Neural progenitor cell (in vitro differentiated cells): ENCODE data around the gene CRHR2. TPM values are rescaled to one million over a fixed set of nuclear protein-coding genes. Genes with fewer than 3 reads are reported as not detected.

ENCODE experiments used
- DNase-seq: peaks from one replicate; pipeline ENCODE4 v3.0.0-alpha.2; 2016; ENCODE audit warnings: low spot score
- H2AFZ ChIP-seq: fragments of 200-600 bp; sonication (generic); replicated peaks from 2 replicates; pipeline ENCODE4 v1.6.1; 2016; ENCODE audit warnings: antibody characterized with exemption
- H3F3A ChIP-seq: fragments of 200-600 bp; sonication (generic); 2 replicates; pipeline ENCODE4 v1.6.1; 2016; ENCODE audit warnings: antibody characterized with exemption, low read depth
- H3K27ac ChIP-seq: fragments of 200-600 bp; sonication (generic); 2 replicates; pipeline ENCODE4 v1.5.1; 2016; ENCODE audit warnings: mild to moderate bottlenecking
- H3K27me3 ChIP-seq: fragments of 200-600 bp; sonication (generic); 2 replicates; pipeline ENCODE4 v1.6.1; 2016; ENCODE audit warnings: mild to moderate bottlenecking, moderate library complexity
- H3K36me3 ChIP-seq: fragments of 200-600 bp; sonication (generic); 2 replicates; pipeline ENCODE4 v1.5.1; 2016
- H3K4me1 ChIP-seq: fragments of 200-600 bp; sonication (generic); 2 replicates; pipeline ENCODE4 v1.6.1; 2016; ENCODE audit warnings: mixed run types
- H3K4me2 ChIP-seq: fragments of 200-600 bp; sonication (generic); 2 replicates; pipeline ENCODE4 v1.6.1; 2016
- H3K4me3 ChIP-seq: fragments of 200-600 bp; sonication (generic); 2 replicates; pipeline ENCODE4 v1.5.1; 2016
- H3K79me2 ChIP-seq: fragments of 200-600 bp; sonication (generic); 2 replicates; pipeline ENCODE4 v1.6.1; 2016; ENCODE audit warnings: low read depth
- H3K9ac ChIP-seq: fragments of 200-600 bp; sonication (generic); 2 replicates; pipeline ENCODE4 v1.6.1; 2016
- H3K9me3 ChIP-seq: fragments of 200-600 bp; sonication (generic); 2 replicates; pipeline ENCODE4 v1.5.1; 2016; ENCODE audit warnings: low read depth
- H4K20me1 ChIP-seq: fragments of 200-600 bp; sonication (generic); 2 replicates; pipeline ENCODE4 v1.6.1; 2016; ENCODE audit warnings: low read depth
- H3K27ac Mint-ChIP-seq: 3 replicates; pipeline ENCODE4 v1.8.0; 2021; ENCODE audit warnings: mixed read lengths
- H3K27me3 Mint-ChIP-seq: 2 replicates; pipeline ENCODE4 v1.8.0; 2022; ENCODE audit warnings: low read depth, mild to moderate bottlenecking, inconsistent platforms, moderate library complexity, mixed read lengths; ENCODE audit not compliant: insufficient read depth
- H3K36me3 Mint-ChIP-seq: 3 replicates; pipeline ENCODE4 v1.8.0; 2021; ENCODE audit warnings: mixed read lengths
- H3K4me1 Mint-ChIP-seq: 3 replicates; pipeline ENCODE4 v1.8.0; 2021; ENCODE audit warnings: mixed read lengths
- H3K4me3 Mint-ChIP-seq: 3 replicates; pipeline ENCODE4 v1.8.0; 2021; ENCODE audit warnings: mild to moderate bottlenecking, moderate library complexity, mixed read lengths
- H3K9me3 Mint-ChIP-seq: 3 replicates; pipeline ENCODE4 v1.8.0; 2020; ENCODE audit warnings: mixed read lengths
- CTCF ChIP-seq: fragments of 200-600 bp; sonication (generic); IDR thresholded peaks from 2 replicates; pipeline ENCODE4 v1.5.1; 2017; ENCODE audit warnings: antibody characterized with exemption, mild to moderate bottlenecking
- EZH2 ChIP-seq: fragments of 200-600 bp; sonication (generic); IDR thresholded peaks from 2 replicates; pipeline ENCODE4 v1.6.1; 2017; ENCODE audit warnings: antibody characterized with exemption, mild to moderate bottlenecking, moderate library complexity
- EZH2phosphoT487 ChIP-seq: fragments of 200-600 bp; sonication (generic); IDR thresholded peaks from 2 replicates; pipeline ENCODE4 v1.6.1; 2017; ENCODE audit warnings: antibody characterized with exemption
- total RNA-seq: library from RNA; depleted of rRNA; stranded (reverse); fragments of >200 nt; gene quantifications from 2 replicates; pipeline ENCODE4 v1.2.3, GENCODE V29; 2015; ENCODE audit warnings: low replicate concordance

CRHR2 gene
- total RNA-seq, 1 donor from 2014 or later: not detected

- H3K27me3 Mint-ChIP-seq: peaks cover 6% of the 10 kb centered on the region
- Histone ChIP-seq H3K79me2 (no peaks in the 10 kb centered on the region), H3K4me2 (no peak overlapping the region), H3F3A (no peaks in the 10 kb centered on the region), H3K9me3 (no peaks in the 10 kb centered on the region), H2AFZ (no peak overlapping the region), H3K9ac (no peak overlapping the region), H3K4me1 (no peaks in the 10 kb centered on the region), H3K36me3 (no peaks in the 10 kb centered on the region), H3K27ac (no peak overlapping the region), H3K27me3 (no peaks in the 10 kb centered on the region), H3K4me3 (no peak overlapping the region), H4K20me1 (no peaks in the 10 kb centered on the region)
- no peaks in the 10 kb centered on the region for H3K4me1 Mint-ChIP-seq
- no peaks in the 10 kb centered on the region for H3K36me3 Mint-ChIP-seq
- DNase-seq: no peak
- H3K27ac Mint-ChIP-seq: no peak overlapping the region
- no peak overlapping the region for H3K4me3 Mint-ChIP-seq
- TF ChIP-seq EZH2: no peak
- TF ChIP-seq CTCF: no peak
- no peak for TF ChIP-seq EZH2phosphoT487
- no peaks in the 10 kb centered on the region for H3K9me3 Mint-ChIP-seq
These were observed 23.7 kb downstream of the CRHR2 start for GRCh38 chr7:30658479-30659074.

DNA sequence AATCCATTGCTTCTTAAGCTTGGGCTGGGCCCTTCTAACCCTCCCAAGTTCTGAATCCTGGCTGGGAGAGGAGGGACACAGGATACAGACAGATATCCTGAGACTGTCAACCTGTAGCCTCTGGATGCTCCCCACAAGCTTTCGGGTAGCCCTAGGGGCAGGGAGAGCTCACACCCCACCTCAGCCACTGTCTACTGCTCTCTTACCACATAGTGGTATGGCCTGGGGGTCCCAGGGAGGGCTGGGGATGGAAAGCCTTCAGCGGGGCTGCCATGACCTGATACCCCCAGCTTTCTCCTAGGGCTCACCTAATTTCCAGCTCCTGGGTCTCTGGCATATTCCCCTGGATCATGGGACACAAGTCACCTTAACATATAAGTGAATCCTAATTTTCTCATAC lies 25.1 kb downstream of the CRHR2 start:
- TF ChIP-seq CTCF: no peak
- TF ChIP-seq EZH2phosphoT487: no peak
- no peak for TF ChIP-seq EZH2
- H3K9ac ChIP-seq: no peak overlapping the region
- H2AFZ ChIP-seq: no peak overlapping the region
- no peaks in the 10 kb centered on the region for H3K79me2 ChIP-seq
- Mint-ChIP-seq H3K4me1 (no peaks in the 10 kb centered on the region), H3K27ac (no peak overlapping the region), H3K4me3 (no peak overlapping the region), H3K36me3 (no peaks in the 10 kb centered on the region), H3K27me3 (peaks cover 6% of the 10 kb centered on the region), H3K9me3 (no peaks in the 10 kb centered on the region)
- no peak for DNase-seq
- H3K27me3 ChIP-seq: no peaks in the 10 kb centered on the region
- no peaks in the 10 kb centered on the region for H3K9me3 ChIP-seq
- no peaks in the 10 kb centered on the region for H3K36me3 ChIP-seq
- no peaks in the 10 kb centered on the region for H3K4me1 ChIP-seq
- H3K4me2 ChIP-seq: no peak overlapping the region
- H3K4me3 ChIP-seq: no peak overlapping the region
- peaks cover 2% of the 10 kb centered on the region for H4K20me1 ChIP-seq
- no peaks in the 10 kb centered on the region for H3F3A ChIP-seq
- H3K27ac ChIP-seq: no peak overlapping the region

DNA sequence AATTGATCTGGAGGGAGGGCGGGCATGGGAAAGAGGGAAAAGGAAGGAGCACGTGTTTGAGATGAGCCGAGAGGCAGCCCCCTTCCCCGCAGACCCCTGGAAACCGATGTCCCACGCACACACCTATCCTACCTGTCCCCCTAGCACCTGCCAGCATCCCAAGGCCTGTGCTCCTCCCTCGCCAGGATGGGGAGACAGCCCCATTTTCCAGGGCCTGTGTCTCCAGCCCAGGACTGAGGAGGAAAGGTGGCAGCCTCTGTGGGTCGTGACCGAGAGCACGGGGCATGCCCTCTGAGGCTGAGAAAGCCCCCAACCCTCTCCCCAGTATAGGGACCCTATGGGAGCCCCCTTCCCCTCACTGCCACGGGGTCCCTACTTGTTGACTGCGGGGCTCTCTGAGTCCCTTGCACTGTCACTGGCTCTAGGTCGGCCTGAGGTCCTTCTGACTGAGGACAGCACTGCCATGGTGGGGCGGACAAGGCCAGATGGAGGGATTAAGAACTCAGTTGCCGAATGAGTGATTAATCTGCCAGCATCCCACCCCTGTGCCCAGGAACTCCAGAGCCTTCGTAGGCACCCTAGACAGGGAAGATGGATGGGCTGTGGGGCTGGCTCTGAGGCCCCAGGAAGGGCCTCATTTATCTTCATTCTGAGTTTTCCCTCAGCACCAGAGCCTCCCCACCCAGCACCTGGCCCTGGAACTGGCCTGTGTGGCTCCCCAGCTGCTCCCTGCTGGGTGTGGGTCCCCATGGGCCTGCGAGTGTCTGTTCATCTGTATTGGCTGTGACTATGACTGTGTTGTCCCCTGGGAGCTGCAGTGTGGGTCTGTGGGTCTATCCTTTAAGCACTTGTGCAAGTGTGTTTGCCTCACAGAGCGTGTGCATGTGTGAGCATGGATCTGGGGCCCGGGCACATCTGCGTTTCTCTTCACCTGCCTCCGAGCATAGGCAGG lies 26.0 kb downstream of the CRHR2 start:
- Histone ChIP-seq H2AFZ (no peak overlapping the region), H3K79me2 (no peaks in the 10 kb centered on the region), H3K9me3 (no peaks in the 10 kb centered on the region), H3K9ac (no peak overlapping the region), H4K20me1 (peaks cover 3% of the 10 kb centered on the region), H3K4me2 (no peak overlapping the region), H3K36me3 (no peaks in the 10 kb centered on the region), H3K27ac (no peak overlapping the region), H3K27me3 (no peaks in the 10 kb centered on the region), H3F3A (no peaks in the 10 kb centered on the region), H3K4me1 (no peaks in the 10 kb centered on the region), H3K4me3 (no peak overlapping the region)
- Mint-ChIP-seq H3K4me1 (no peaks in the 10 kb centered on the region), H3K9me3 (no peaks in the 10 kb centered on the region), H3K27ac (no peak overlapping the region), H3K36me3 (no peaks in the 10 kb centered on the region), H3K27me3 (peaks cover 6% of the 10 kb centered on the region), H3K4me3 (no peak overlapping the region)
- TF ChIP-seq EZH2phosphoT487: no peak
- no peak for TF ChIP-seq CTCF
- no peak for TF ChIP-seq EZH2
- DNase-seq: no peak
